Measurements from ENCODE around the gene PECR.
"Not testable (repeated sequence)": the region's sequence is repeated elsewhere in the genome, so short reads cannot be mapped to it uniquely, and the experiment has no call there.

Gene PECR

GRCh38 chr2:216104691-216105090 lies 23.1 kb upstream of the PECR start:
- DNase-seq (ENCODE audit: low read depth) = no peak

GRCh38 chr2:216103213-216103612 lies 21.6 kb upstream of the PECR start:
- no peak for DNase-seq (ENCODE audit: low read depth)

- DNase-seq (ENCODE audit: low read depth) = no peak
Measured at GRCh38 chr2:216101109-216101508, 19.5 kb upstream of the PECR start.

GRCh38 chr2:216098421-216099334 lies 17.1 kb upstream of the PECR start:
- no peak for DNase-seq (ENCODE audit: low read depth)

- no peak for DNase-seq (ENCODE audit: low read depth)
Measured at GRCh38 chr2:216094701-216095100, 13.1 kb upstream of the PECR start.

GRCh38 chr2:216092646-216093045 lies 11.0 kb upstream of the PECR start:
- DNase-seq (ENCODE audit: low read depth) = no peak

GRCh38 chr2:216090369-216090786 lies 8.8 kb upstream of the PECR start:
- DNase-seq (ENCODE audit: low read depth) = no peak

GRCh38 chr2:216086207-216086893 lies 4.7 kb upstream of the PECR start:
- DNase-seq (ENCODE audit: low read depth) = no peak

- DNase-seq (ENCODE audit: low read depth) = no peak
Measured at GRCh38 chr2:216084547-216084946, 2.9 kb upstream of the PECR start.

GRCh38 chr2:216083464-216084281 lies 2.1 kb upstream of the PECR start:
- DNase-seq (ENCODE audit: low read depth) = no peak

GRCh38 chr2:216082805-216083204 lies 1.2 kb upstream of the PECR start:
- DNase-seq (ENCODE audit: low read depth) = no peak

- no peak for DNase-seq (ENCODE audit: low read depth)
Measured at GRCh38 chr2:216082117-216082711, 605 bp upstream of the PECR start.

GRCh38 chr2:216081012-216081411 lies 597 bp downstream of the PECR start:
- no peak for DNase-seq (ENCODE audit: low read depth)

- DNase-seq (ENCODE audit: low read depth) = not testable (repeated sequence)
Measured at GRCh38 chr2:216080048-216080447, 1.6 kb downstream of the PECR start.

- DNase-seq (ENCODE audit: low read depth) = no peak
Measured at GRCh38 chr2:216078776-216079175, 2.8 kb downstream of the PECR start.

GRCh38 chr2:216075510-216076485 lies 5.8 kb downstream of the PECR start:
- DNase-seq (ENCODE audit: low read depth) = no peak

- no peak for DNase-seq (ENCODE audit: low read depth)
Measured at GRCh38 chr2:216074794-216075193, 6.8 kb downstream of the PECR start.

- DNase-seq (ENCODE audit: low read depth) = no peak
Measured at GRCh38 chr2:216074380-216074779, 7.2 kb downstream of the PECR start.

- DNase-seq (ENCODE audit: low read depth) = no peak
Measured at GRCh38 chr2:216073773-216074172, 7.8 kb downstream of the PECR start.

GRCh38 chr2:216072473-216072872 lies 9.1 kb downstream of the PECR start:
- DNase-seq (ENCODE audit: low read depth) = no peak

Data from activated T-cell treated with anti-CD3 and anti-CD28 coated beads for 24 hours (primary cell).